Activated CD4-positive, CD25-positive, alpha-beta regulatory T cell treated with anti-CD3 and anti-CD28 coated beads, Interleukin-2, amount 50 U/mL, for 72 hours (primary cell): Measurements from ENCODE around the gene OR2D3.
"Not testable (repeated sequence)": the region's sequence is repeated elsewhere in the genome, so short reads cannot be mapped to it uniquely, and the experiment has no call there.

Experiments used
- DNase-seq: peaks from one replicate; pipeline ENCODE4 v3.0.0; 2021

OR2D3 gene, protein sequence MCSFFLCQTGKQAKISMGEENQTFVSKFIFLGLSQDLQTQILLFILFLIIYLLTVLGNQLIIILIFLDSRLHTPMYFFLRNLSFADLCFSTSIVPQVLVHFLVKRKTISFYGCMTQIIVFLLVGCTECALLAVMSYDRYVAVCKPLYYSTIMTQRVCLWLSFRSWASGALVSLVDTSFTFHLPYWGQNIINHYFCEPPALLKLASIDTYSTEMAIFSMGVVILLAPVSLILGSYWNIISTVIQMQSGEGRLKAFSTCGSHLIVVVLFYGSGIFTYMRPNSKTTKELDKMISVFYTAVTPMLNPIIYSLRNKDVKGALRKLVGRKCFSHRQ

DNA sequence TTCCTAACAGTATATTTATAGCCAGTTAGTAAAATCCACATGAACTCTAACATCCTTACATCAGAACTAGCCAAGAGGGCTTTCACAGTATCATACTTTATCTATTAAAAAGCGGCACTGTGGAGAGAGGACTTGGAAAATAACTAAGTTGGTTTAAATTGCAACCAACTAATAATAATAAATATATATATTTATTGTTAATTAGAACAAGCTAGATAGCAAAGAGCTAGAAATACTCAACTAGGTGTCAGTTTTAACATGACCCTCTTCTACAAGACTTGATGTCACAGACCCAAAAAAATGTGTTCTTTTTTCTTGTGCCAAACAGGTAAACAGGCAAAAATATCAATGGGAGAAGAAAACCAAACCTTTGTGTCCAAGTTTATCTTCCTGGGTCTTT, at the start of gene OR2D3:
TSS of gene OR2D3 (plus strand) at position 301 of the 400 bp plus-strand sequence. CDS start at position 301, 0 bp downstream.
- DNase-seq = no peak

DNA sequence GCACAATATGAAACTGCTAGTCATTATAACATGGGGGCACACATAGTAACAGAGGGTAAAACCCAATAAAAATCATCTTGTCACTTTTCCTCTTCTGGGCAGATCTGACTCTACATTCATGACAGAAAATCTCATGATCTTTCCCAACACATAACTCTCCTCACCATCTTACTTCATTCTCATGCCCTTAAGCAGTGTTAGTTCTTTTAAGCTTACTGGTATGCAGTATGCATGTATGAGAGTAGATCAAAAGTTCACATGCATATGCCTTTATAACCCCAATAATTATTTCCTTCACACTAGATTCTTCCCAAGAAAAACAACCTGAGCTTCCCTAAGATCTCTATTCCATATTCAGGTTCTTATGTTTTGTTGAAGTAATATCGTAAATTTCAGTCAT, 49.5 kb upstream of the OR2D3 start:
- DNase-seq = no peak

DNA sequence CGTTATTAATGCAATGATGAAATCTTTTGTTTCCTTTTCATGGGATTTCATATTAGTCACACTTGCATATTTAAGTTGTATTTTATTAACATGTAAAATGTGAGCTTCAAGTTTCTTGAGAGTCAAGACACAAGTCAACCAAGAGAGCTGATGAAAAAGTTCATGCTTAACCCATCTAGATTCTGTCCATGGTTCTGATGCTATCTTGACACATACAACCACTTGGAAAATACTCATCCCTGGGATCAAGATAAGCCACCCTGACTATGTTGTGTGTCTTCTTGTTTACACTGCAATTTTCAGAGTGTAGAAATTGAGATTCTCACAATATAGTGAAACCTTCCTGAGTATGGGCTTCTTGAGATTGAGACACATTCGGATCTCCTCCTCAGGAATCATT, 45.0 kb upstream of the OR2D3 start:
- DNase-seq = no peak

DNA sequence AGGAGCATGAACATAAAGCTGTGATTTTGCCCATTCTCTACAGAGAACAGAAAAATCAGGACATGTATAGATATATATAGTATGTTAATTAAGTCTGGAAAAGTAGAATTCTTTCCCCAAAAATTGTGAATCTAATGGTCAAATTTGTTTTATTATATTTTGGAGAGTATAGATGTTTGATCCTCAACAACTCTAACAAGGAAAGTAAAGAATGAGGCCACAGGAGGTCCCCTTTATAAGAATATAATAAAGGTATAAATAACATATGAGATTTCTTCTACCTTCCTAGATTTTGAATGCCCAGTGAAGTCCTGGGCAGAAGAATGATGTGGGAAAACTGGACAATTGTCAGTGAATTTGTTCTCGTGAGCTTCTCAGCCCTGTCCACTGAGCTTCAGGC, 44.5 kb upstream of the OR2D3 start, which contains the start of gene OR10A4:
TSS of gene OR10A4 (plus strand) at position 301 of the 400 bp plus-strand sequence. CDS start at position 324, 23 bp downstream.
- no peak for DNase-seq

DNA sequence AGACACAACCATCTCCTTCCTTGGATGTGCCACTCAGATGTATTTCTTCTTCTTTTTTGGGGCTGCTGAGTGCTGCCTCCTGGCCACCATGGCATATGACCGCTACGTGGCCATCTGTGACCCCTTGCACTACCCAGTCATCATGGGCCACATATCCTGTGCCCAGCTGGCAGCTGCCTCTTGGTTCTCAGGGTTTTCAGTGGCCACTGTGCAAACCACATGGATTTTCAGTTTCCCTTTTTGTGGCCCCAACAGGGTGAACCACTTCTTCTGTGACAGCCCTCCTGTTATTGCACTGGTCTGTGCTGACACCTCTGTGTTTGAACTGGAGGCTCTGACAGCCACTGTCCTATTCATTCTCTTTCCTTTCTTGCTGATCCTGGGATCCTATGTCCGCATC, 43.9 kb upstream of the OR2D3 start:
- no peak for DNase-seq

DNA sequence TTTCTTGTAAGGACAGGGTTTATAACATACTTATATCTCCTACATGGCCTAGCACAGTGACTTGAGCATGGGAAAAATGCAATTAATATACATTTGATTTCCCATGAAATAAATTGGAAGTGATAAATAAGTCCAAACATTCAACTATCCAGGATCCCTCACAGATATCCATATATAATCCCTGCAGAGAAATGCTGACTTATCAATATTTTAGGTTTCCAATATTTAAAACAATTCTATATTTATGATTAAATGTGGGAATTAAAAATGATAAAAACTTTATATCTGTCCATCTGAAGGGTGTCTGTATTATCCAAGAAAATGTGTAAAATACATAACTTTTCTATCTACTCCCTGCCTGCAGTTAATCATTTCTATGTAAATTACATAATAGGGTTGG, 38.1 kb upstream of the OR2D3 start:
- no peak for DNase-seq

DNA sequence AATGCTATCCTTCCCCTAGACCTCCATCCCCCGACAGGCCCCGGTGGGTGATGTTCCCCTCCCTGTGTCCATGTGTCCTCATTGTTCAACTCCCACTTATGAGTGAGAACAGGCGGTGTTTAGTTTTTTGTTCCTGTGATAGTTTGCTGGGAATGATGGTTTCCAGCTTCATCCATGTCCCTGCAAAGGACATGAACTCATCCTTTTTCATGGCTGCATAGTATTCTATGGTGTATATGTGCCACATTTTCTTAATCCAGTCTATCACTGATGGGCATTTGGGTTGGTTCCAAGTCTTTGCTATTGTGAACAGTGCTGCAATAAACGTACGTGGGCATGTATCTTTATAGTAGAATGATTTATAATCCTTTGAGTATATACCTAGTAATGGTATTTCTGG, 33.1 kb upstream of the OR2D3 start:
- DNase-seq = not testable (repeated sequence)

DNA sequence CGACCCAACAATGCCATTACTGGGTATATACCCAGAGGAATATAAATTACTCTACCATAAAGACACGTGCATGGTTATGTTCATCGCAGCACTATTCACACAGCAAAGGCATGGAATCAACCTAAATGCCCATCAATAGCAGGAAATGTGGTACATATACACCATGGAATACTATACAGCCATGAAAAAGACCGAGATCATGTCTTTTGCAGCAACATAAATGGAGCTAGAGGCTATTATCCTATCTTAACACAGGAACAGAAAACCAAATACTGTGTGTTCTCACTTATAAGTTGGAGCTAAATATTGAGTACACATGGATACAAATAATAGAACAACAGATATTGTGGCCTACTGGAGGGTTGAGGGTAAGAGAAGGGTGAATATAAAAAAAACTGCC, 32.0 kb upstream of the OR2D3 start:
- no peak for DNase-seq

DNA sequence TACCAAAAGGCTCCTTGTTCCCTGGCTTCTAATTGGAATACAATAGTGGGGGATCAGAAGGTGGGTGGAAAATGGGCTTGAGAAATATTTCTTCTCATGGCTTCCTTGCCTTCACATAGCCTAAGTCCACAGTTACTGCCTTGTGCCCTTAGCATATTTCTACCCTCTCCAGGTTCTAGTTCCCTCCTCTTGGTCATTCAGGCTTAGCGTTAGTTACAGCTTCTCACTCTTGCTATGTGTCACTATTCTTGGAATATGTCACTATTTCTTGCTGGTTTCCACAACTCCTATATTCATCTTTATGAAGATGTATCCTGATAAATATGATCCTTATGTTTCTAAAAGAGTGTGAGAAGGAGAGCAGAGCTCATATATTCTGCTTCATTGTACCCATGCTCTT, 31.0 kb upstream of the OR2D3 start:
- DNase-seq = no peak

DNA sequence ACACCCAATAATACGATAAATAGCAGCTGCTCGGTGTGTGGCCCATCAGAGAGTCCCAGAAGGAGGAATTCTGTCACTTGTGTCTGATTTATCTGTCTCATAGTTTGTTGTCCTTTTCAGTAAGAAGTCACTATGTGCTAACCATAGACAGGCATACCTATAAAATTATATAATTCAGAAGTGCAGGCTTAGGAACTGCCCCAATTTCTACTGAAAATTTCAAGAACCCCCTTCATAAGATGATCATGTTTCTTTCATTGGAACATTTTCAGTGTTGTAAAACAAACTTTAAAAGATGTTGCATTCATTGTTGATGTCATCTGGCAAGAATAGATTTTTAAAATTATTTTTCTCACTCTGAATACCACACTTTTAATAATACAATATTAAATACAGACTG, 28.4 kb upstream of the OR2D3 start, which contains the start of gene OR2D2:
TSS of gene OR2D2 (minus strand) at position 101 of the 400 bp plus-strand sequence. CDS start at position 101, 0 bp downstream.
- no peak for DNase-seq

DNA sequence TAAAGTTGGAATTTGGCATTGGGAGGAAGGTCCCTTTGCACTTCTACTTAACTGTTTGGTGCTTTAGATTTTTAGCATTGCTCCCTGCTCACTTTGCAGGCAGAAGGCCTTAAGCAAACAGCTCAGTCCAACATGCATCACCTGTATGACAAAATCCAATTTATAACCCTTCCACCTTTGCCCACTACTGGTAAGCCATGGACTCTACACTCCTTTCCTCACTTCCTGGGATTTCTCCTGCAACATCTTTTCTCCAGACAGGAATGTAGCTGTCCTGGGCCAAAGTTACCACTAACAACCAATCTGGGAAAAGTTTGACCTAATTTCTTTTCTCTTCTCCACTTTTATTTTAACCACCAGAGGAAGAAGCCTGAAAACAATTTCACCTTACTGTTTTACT, 26.7 kb upstream of the OR2D3 start:
- DNase-seq = no peak

DNA sequence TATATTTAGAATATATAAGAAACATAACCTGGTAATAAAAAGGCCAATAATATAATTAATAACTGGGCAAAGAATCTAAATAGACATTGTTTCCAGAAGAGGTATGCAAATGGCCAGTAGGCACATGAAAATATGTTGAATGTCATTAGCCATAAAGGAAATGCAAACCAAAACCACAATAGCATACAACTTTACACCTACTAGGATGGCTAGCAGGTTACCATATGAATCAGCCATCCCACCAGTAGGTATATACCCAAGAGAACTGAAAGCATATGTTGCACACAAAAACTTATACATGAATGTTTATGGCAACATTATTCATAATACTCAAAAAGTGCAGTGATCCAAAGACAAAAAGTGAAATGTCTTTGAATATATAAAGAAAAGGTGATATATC, 25.8 kb upstream of the OR2D3 start:
- DNase-seq = no peak

DNA sequence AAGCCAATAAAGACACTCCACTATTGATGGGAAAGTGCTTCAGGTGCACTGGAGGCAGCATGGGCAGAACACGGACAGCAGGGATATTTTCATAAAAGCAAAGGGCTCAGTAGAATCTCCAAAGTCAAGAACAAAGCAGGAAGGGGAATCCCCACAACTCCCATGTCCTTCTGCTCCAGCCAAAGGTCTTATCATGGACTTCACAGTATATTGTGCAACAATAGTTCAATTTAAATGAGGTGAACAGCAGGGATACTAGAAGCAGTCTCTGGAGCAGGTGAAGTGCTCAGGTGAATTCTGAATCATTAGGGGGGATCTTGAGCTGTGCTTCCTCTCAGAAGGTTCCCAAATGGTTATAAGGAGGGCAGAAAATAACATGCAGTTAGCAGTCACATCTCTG, 21.9 kb upstream of the OR2D3 start:
- no peak for DNase-seq

DNA sequence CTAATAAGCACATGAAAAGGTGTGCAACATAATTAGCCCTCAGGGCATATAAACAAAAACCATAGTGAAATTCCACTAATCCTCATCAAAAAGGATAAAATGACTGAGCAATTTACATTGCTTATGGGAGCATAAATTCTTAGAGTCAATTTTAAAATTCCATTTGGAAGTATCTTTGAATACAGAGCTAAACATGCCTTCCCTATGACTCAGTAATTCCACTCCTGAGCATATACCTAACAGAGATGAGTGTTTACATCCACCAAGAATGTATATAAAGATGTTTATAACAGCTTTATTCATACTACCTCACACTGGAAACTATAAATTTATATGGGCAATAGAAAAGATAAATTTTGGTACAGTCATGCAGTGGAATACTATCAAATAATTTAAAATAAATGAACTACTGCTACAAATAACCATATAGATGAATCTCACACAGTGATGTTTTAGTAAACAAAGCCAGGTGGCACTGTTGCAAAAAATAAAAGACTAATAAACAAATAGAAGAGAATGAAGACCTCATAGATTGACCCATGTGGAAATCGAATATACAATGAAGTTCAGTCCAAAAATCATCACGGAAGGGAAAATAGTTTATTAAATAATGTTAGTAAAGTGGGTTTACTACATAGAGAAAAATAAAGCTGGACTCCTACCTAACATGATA, 20.3 kb upstream of the OR2D3 start:
- no peak for DNase-seq

DNA sequence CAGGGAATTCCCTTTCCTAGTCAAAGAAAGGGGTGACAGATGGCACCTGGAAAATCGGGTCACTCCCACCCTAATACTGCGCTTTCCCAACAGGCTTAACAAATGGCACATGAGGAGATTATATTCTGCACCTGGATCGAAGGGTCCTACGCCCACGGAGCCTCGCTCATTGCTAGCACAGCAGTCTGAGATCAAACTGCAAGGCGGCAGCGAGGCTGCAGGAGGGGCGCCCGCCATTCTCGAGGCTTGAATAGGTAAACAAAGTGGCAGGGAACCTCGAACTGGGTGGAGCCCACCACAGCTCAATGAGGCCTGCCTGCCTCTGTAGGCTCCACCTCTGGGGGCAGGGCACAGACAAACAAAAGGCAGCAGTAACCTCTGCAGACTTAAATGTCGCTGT, 16.0 kb upstream of the OR2D3 start:
- DNase-seq = not testable (repeated sequence)

DNA sequence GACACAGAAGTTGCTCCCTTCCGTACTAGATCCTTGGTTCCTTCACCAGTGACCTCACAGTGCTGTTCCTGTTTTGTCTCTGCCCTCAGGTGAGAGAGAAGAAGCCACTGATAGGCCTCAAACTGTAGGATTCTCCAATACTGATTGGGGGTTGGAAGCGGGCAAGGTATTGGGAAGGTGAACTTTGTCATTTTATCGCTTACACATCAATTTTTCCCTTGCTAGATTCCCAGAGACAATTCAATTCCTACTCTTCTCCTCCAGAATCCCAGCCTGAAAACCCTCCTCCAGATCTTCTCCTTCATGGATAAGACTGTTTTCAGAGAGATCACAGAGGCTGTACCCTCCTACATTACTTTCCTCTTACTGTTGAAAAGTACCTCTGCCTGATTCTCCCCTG, 9.4 kb upstream of the OR2D3 start:
- no peak for DNase-seq

DNA sequence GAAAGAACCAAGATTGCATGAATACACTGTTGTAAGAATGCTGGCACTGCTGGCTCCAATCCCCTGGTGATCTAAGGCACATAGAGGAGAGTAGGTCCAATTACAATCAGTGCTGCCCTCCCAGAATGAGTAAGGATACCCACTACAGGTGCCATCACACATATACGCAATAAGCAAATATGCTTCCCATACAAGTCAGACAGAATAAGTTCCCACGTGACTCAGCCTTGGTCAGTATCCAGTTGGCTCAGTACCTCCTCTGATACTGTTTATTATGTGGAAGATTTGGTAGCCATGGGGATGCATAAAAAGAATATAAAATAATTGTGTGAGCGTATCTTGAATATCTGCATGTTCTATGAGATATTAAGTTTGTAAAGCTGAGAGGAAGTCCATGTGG, 8.9 kb upstream of the OR2D3 start:
- DNase-seq = no peak

DNA sequence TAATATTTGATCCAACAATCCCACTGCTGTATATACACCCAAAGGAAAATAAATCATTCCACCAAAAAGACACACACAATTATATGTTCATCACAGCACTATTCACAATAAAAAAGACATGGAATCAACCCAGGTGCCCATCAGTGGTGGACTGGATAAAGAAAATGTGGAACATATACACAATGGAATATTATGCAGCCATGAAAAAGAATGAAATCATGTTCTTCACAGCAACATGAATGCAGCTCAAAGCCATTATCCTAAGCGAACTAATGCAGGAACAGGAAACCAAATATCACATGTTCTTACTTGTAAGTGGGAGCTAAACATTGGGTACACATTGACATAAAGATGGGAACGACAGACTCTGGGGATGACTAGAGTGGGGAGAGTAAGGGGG, 1.1 kb upstream of the OR2D3 start:
- DNase-seq = no peak

DNA sequence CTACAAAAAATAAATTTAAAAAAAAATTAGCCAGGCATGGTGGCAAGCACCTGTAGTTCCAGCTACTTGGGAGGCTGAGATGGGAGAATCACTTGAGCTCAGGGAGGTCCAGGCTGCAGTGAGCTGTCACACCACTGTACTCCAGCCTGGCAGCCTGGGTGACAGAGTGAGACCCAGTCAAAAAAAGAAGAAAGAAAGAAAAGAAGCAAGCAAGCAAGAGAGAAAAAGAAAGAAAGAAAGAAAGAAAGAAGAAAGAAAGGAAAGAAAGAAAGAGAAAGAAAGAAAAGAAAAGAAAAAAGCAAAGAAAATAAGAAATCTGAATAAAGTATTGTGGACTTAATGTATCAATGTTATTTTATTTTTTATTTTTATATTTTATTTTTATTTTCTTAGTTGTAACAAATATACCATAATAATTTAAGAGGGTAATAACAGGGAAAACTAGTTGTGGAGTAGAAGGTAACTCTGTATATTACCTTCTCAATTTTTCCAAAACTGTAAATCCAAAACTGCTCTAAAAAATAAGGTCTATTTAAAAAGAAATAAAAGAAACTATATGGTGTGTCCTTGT, 4.3 kb downstream of the OR2D3 start:
- DNase-seq = no peak

DNA sequence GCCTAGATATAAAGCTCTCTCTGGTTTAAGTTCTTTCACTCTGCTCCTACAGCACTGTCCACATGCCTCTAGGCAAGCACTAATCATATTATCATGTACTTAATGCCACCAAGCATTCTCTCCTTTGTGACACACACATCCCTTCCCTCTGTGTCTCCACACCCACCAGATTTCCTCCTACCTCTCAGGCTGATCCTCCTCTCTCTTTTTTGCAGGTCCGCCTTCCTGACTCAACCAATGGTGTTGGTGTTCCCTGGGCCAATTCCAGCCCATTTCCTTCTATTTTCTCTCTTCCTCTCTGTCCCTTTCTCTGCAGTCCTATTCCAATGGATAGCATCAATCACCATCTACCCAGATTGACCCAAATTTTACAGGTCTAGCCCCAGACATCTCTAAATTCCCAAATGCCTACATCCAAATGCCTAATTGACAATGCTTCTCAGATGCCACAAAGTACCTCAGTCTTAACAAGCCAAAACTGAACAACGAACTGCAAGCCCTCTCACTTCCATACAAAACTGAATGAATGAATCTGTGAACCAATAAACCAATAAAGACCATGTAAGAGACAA, 4.9 kb downstream of the OR2D3 start:
- DNase-seq = no peak

DNA sequence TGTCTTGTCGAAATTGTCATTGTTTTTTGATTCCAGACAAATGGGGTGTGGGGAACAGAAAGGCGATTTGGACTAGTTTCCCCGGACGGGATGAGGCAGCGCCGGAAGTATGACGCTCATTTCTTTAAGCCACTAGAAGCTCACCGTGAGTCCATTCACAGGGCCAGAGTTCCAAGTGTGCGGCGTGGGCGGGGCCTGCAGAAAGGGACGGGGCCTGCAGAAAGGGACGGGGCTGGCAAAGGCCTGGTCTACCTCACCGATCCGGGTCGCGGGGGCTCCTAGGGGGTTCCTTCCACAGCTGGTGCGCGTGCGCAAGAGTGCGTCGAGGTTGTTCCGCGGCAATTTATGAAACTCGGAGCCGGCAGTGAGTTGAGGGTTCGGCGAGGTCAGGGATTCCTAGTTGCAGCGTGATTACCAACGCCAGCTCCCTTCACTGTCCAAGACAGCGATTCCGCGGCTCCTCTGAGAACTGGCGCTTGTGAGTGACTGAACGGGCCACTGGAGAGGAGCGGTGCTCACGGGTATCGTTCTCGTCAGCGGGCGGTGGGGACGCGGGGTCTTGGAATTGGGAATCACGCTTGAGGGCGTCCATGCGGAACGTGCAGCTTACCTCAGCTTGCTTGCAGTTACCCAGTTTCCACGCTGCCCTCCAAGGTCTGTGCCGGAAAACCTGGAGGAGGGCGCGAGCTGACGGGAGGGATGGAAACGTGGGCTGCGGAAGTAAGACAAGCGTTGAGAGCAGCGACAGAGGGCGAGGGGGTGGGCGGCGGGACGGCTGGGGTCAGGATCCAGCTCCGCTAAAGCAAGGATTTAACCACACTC, 5.6 kb downstream of the OR2D3 start, which contains the start of gene ZNF215:
TSS of gene ZNF215 (plus strand) at position 219 of the 822 bp plus-strand sequence. CDS start 5,847 bp downstream, outside the sequence.
- peak; percentile 42 for DNase-seq

DNA sequence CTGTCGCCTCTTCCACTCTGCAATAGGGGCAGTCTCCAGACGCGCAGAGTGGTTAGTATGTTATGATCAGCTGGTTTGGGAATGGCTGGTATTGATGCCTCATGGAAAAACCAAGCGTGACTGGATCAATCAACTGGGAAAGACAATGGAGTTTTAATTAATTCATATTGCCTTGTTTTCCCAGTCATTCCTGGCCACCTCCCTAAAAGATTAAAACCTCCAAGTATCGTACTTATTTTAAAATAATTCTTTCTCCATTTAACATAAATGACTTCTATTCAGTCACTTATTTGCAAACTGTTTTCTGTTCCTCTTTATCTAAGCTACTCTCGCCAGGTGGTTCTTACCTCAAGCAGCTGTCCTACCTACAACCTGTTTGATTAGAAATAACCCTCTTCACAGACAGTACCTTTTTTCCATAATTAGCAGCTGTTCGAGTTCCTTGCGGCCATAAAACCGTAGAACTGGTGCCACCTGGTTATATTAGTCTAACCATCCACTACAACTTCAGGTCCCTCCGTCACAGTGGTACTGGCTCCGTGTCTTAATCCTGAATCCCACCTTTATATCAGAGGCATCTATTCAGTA, 6.3 kb downstream of the OR2D3 start:
- DNase-seq = no peak
